Pancreas (tissue), 10 donors: Measurements from ENCODE around the gene IL20. TPM values are rescaled to one million over a fixed set of nuclear protein-coding genes. Genes with fewer than 3 reads are reported as not detected.

Source experiments
- ATAC-seq, 4 donors: fragments of 200-7000 bp; cut with Tn5 transposase; one replicate each; pipeline versions ENCODE4 v1.8.0 to v1.9.1; 2020; ENCODE audit warnings: mild to moderate bottlenecking in 4 of 4, moderate library complexity in 4 of 4
- DNase-seq, 6 donors: peaks; one replicate each; pipeline ENCODE4 v3.0.0-alpha.2; 2020
- FAIRE-seq: peaks from 2 replicates; lab custom pipeline; 2012; peaks lifted over from hg19 to GRCh38; lab: Jason Lieb, UNC
- H3K27ac ChIP-seq, 4 donors: fragments of 200-600 bp; sonication (generic); 1 replicate in 3 of 4; 2 replicates in 1 of 4; pipeline versions ENCODE4 v1.5.0 to v1.8.0; 2020
- H3K27me3 ChIP-seq, 4 donors: fragments of 200-600 bp; one replicate each; pipeline ENCODE4 v1.8.0; 2021
- H3K36me3 ChIP-seq, 3 donors: fragments of 200-600 bp; sonication (generic) in 1 of 3; one replicate each; pipeline versions ENCODE4 v1.5.0 to v1.8.0; 2020 to 2021
- H3K4me1 ChIP-seq, 3 donors: fragments of 200-600 bp; one replicate each; pipeline ENCODE4 v1.8.0; 2021
- H3K4me3 ChIP-seq, 4 donors: fragments of 200-600 bp; sonication (generic) in 2 of 4; one replicate each; pipeline versions ENCODE4 v1.5.0 to v1.8.0; 2020 to 2021
- H3K9me3 ChIP-seq, 4 donors: fragments of 200-600 bp; one replicate each; pipeline ENCODE4 v1.8.0; 2021
- WGBS, 2 donors: extraction: QIAGEN DNeasy Blood & Tissue Kit; methylation state at CpG; one replicate each; pipeline ENCODE4 v1.1.7; 2013; 5-methylcytosine and 5-hydroxymethylcytosine counted together
- intact Hi-C, 3 donors: fragments of 100-400 bp; cut with DNase I; formaldehyde crosslinking; loops; one replicate each; pipeline versions ENCODE4 v1.11.1 to v1.14.2; 2022
- polyA plus RNA-seq, 2 donors: library from polyadenylated mRNA; stranded (reverse); fragments of 200-250 nt; gene quantifications; one replicate each; pipeline ENCODE4 v1.2.3, GENCODE V29; 2013
- total RNA-seq, 6 donors: library from RNA; stranded (reverse); fragmentation: NEBNext Ultra II Directional in 4 of 6; extraction: Animal tissue kit (Norgen Biotek cat#: 25700) in 4 of 6; gene quantifications; one replicate each; pipeline versions ENCODE4 v1.2.1 to v1.2.4, GENCODE V29; 2021 to 2023
- TF ChIP-seq, protein P1 (sequence below), 4 donors: fragments of 200-600 bp; sonication (generic) in 3 of 4; IDR thresholded peaks; one replicate each; pipeline versions ENCODE4 v1.5.0 to v1.8.0; 2021; ENCODE audit warnings: antibody characterized with exemption in 4 of 4
- donor health status: healthy with polysubstance abuse.
- donor health status: DM: no; HTN: no; CAD: no; lungs with moderate emphysema.
- donor health status: DM: no; HTN: no; CAD: no.
- donor health status: control.
- donor health status: control.
- donor health status: Bipolar disorder and iron deficiency.
- donor health status: DM: yes; HTN: yes; CAD: no.
- donor health status: DM: no; HTN: no; CAD: no.
- donor health status: DM: no; HTN: no; CAD: no.
- donor health status: DM: yes; HTN: yes; CAD: no.

The IL20 gene
- total and polyA plus RNA-seq, 8 donors = not detected

DNA sequence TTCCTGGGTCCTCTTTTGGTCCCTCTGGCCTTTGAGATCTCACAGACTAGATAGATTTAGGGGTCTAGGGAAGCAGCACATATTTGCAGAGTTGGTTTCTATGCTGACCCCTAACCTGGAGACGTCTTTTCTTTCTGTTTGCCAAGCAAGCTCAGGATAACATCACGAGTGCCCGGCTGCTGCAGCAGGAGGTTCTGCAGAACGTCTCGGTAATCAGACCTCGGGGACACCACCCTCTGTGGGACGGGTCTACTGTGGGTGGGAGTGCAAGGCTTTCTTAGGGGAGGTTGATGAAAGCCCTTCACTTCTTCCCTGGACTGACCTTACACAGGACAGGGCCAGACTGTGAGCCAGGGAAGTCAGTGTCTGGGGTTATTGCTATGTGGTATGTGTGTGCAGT, 34.7 kb downstream of the IL20 start:
- ATAC-seq (no peak), FAIRE-seq (no peak), DNase-seq (no peak)
- no peak overlapping the region for H3K4me3 ChIP-seq
- 70 to 74% methylated on average over 7 of the region's 7 CpGs for WGBS, 2 donors
- no peaks in the 10 kb centered on the region for H3K9me3 ChIP-seq
- peaks cover 0 to 10% (median 0%) of the 10 kb centered on the region in 3 donors for H3K4me1 ChIP-seq
- no peaks in the 10 kb centered on the region for H3K36me3 ChIP-seq
- H3K27me3 ChIP-seq = no peaks in the 10 kb centered on the region
- no peak overlapping the region for H3K27ac ChIP-seq
- TF ChIP-seq, protein P1, sequence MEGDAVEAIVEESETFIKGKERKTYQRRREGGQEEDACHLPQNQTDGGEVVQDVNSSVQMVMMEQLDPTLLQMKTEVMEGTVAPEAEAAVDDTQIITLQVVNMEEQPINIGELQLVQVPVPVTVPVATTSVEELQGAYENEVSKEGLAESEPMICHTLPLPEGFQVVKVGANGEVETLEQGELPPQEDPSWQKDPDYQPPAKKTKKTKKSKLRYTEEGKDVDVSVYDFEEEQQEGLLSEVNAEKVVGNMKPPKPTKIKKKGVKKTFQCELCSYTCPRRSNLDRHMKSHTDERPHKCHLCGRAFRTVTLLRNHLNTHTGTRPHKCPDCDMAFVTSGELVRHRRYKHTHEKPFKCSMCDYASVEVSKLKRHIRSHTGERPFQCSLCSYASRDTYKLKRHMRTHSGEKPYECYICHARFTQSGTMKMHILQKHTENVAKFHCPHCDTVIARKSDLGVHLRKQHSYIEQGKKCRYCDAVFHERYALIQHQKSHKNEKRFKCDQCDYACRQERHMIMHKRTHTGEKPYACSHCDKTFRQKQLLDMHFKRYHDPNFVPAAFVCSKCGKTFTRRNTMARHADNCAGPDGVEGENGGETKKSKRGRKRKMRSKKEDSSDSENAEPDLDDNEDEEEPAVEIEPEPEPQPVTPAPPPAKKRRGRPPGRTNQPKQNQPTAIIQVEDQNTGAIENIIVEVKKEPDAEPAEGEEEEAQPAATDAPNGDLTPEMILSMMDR (IDR thresholded peaks at IDR 0.05) = no peak
- intact Hi-C loops = no loop called here

DNA sequence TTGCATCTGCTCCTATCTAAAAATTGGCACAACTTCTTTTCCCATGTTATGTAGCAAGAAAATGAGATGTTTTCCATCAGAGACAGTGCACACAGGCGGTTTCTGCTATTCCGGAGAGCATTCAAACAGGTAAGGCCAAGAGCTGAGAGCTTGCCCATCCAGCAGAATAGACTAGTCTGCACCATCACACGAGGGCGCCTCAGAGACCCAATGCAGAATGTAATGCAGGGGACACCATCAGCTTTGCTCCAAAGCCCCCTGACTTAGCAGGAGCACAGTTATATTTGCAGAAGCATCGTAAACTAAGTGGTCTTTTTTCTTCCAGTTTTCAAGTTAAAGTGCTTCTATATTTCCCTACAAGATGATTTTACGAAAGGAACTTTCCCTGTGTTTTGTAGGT, 36.5 kb downstream of the IL20 start:
- intact Hi-C loops = no loop called here
- H3K4me3 ChIP-seq = no peak overlapping the region
- TF ChIP-seq, protein P1 (IDR thresholded peaks at IDR 0.05) = no peak

DNA sequence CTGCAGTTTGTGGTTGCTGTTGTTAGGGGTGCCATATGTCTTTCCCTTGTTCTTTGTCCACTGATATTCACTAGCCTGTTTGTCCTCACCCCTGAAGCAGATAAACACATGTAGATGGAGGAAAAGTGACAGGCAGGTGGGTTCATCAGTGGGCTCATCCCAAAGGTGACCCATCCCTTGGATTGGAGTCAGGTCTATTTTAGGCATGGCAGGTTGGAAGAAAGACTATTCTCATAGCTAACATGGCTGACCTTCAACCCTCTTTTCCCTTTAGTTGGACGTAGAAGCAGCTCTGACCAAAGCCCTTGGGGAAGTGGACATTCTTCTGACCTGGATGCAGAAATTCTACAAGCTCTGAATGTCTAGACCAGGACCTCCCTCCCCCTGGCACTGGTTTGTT, 37.3 kb downstream of the IL20 start:
- ATAC-seq = no peak
- no peak for FAIRE-seq
- H3K4me1 ChIP-seq = no peaks in the 10 kb centered on the region
- H3K4me3 ChIP-seq = no peak overlapping the region
- no peaks in the 10 kb centered on the region for H3K36me3 ChIP-seq
- H3K9me3 ChIP-seq = no peaks in the 10 kb centered on the region
- WGBS, 2 donors = 91 to 92% methylated on average over 1 of the region's 1 CpG
- H3K27me3 ChIP-seq = no peaks in the 10 kb centered on the region
- TF ChIP-seq, protein P1 (IDR thresholded peaks at IDR 0.05) = no peak
- no peak overlapping the region for H3K27ac ChIP-seq
- DNase-seq = no peak
- intact Hi-C loops = no loop called here

More for the DNA sequence above, 36.5 kb downstream of the IL20 start:
- no peaks in the 10 kb centered on the region for H3K4me1 ChIP-seq
- no peaks in the 10 kb centered on the region for H3K9me3 ChIP-seq
- no peak for ATAC-seq
- H3K27ac ChIP-seq = no peak overlapping the region
- H3K36me3 ChIP-seq = no peaks in the 10 kb centered on the region
- DNase-seq = no peak
- WGBS, 2 donors = 74 to 86% methylated on average over 6 of the region's 6 CpGs
- no peaks in the 10 kb centered on the region for H3K27me3 ChIP-seq
- FAIRE-seq = no peak

DNA sequence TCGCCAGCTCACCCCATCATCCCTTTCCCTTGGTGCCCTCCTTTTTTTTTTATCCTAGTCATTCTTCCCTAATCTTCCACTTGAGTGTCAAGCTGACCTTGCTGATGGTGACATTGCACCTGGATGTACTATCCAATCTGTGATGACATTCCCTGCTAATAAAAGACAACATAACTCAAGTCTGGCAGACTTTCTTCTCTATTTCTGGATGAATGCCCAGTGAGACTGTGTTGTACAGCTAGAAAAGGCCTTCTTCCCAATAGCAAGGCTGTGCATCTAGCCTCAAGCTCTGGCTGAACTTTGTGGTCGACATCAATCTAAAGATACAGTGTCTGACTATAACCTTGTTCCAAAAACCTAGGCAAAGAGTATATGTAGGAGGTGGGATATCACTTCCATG, 38.3 kb downstream of the IL20 start:
- Histone ChIP-seq H3K9me3 (no peaks in the 10 kb centered on the region), H3K36me3 (no peaks in the 10 kb centered on the region), H3K4me3 (no peak overlapping the region), H3K27me3 (no peaks in the 10 kb centered on the region), H3K27ac (no peak overlapping the region), H3K4me1 (peaks cover 0 to 7% (median 5%) of the 10 kb centered on the region in 3 donors)
- ATAC-seq (no peak), FAIRE-seq (no peak), DNase-seq (no peak)
- intact Hi-C loops = no loop called here
- 65 to 81% methylated on average over 2 of the region's 2 CpGs for WGBS, 2 donors
- TF ChIP-seq, protein P1 (IDR thresholded peaks at IDR 0.05) = no peak

DNA sequence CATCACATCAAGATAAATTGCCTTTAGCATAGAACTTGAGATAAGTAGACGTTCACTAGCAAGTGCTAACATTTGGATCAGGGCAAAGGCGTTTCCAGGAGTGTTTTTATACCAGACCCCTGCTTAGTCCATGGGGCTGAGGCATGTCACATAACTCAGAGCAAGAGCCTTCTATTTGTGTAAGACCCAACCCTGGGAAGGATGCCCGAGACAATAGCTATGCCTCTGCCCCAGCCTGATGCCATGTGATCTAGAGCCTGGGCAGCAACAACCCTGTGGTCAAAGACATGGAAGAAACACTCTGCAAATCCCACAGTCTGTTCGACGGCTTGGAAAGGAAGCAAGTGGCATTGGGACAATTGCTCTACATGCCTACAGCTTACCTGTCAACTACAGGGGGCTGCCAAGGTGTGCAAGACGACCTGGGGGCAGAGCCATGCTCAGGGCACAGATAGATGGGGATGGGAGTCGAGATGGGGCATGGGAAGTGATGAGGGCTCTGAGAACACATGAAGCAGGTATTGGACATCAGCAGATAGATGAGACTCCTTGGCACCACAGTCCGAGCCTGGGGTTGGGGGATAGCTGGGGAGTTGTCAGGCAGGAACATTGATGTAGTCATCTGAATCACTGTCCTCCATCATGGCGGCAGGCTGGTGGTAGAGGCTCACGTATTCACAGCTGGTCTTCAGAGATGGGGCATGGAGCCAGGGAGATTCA, 39.2 kb downstream of the IL20 start:
- intact Hi-C loops = no loop called here
- H3K9me3 ChIP-seq = no peaks in the 10 kb centered on the region
- no peak overlapping the region for H3K27ac ChIP-seq
- DNase-seq (no peak), ATAC-seq (no peak), FAIRE-seq (no peak)
- peaks cover 0 to 11% (median 7%) of the 10 kb centered on the region in 3 donors for H3K4me1 ChIP-seq
- TF ChIP-seq, protein P1 (IDR thresholded peaks at IDR 0.05) = no peak
- H3K36me3 ChIP-seq = no peaks in the 10 kb centered on the region
- H3K27me3 ChIP-seq = no peaks in the 10 kb centered on the region
- 65 to 83% methylated on average over 10 of the region's 10 CpGs for WGBS, 2 donors
- H3K4me3 ChIP-seq = no peak overlapping the region
